HG02852 (cell line): ENCODE measurements around the gene PDE11A.

Source experiments
- ATAC-seq: cut with Tn5 transposase; IDR thresholded peaks from one replicate; pipeline ENCODE4 v1.9.1; 2021; ENCODE audit warnings: mild to moderate bottlenecking, moderate library complexity; ENCODE audit not compliant: unreplicated experiment

PDE11A gene

DNA sequence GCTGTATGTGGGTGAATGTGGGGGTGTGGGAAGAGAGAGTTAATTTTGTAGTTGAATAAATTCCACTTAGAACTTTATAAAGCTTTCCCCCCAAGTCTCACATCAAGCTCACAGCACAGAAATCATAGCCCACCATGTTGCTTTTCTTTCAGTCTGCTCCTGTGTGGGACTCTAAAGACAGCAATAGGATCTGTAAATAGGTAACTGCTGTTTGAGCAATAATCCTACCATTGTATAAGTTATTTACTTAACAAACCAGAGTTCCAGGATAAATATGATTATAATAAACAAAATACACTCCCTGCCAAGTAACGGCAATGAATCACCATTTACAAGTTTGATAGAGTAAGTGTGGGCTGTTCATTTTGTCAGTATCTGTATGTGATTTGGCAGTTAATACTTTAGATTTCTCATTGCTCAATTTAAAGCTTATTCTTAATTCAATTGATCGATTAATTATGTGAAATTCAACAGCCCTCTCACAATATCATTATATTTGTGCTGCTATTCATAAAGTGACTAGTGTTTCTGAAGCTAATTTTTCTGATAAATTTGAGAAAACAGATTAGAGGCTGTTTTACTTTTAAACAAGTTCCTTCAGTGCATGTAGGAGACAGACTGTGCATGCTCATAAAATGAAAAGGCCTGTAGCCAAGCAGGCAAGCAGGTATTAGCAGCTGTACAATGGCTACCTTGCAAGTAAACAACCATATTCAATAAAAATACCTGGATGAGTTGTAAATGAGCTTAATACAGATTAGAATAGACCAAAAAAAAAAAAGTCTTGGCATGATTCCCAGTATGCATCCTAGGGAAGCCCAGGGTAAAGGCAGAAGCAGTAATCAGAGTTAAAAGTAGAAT, 142.7 kb downstream of the PDE11A start:
- no peak for ATAC-seq

DNA sequence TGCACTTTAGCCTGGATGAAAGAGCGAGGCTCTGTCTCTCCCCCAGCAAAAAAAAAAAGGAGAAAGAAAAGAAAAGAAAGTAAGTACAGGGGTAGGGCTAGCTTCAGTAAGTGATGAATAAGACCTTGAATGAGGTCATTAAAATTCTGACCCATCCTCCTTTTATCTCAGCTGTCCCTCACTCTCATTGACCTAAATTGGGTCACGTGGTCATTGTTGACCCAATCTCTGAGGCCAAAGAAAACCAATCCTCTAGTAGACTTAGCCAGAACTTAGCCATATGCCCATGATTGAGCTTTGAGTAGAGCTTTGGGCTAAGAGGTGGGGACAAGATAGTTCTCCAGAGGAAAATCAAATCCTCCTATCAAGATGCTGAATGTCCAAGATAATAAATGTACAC, 149.3 kb downstream of the PDE11A start:
- ATAC-seq = no peak

DNA sequence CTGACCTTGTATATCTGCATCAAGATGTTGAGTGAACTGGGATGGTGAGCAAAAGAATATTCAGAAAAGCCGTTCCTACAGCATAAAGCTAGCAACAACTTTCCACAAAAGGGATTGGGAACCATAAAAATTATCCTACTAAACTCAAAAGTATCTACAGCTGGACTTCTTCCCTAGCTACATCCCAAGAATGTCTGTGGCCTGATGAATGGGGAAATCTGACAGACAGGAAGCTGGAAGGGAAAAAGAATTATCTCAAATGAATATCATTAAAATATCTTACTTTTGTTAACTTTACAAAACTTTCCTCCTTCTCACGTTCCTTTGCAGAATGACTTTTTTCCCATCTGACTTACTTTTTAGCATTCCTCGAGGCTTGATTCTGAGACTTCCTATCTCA, 150.9 kb downstream of the PDE11A start:
- ATAC-seq = no peak

DNA sequence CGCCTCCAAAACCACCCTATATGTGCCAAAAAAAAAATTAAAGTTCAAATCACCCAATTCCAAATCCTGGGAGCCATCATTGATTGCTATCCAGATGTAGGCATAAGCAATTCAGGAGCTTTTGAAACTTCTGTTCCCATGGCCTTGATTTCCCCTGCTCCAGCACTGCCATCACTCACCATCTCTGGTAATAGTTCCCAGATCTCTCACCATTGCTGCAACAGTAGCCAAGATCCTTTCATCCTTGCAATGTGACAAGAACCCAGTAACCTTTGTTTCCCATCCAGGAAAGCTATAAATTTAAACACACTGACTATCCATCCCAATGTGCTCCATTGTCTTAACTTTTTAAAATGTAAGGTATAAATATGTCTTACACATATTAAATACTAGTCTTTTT, 155.4 kb downstream of the PDE11A start:
- no peak for ATAC-seq

DNA sequence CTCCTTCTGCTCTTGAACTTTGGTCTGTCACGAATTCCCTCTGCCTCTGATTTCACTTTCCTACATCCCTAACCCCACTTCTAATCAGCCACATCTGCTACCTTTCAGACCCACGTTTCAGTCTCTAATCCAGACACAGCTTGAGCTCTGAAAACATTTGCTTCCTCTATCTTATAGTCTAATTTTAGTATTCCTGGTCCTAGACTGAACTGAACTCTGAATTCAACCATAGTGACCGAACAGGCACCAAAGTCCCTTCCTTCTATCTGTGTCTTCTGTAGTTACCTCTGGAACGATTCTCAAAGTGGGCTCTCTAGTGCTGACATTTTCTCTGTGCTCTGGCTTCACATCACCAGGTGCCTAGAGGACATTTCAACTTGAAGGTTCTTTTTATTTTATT, 156.2 kb downstream of the PDE11A start:
- ATAC-seq = no peak

DNA sequence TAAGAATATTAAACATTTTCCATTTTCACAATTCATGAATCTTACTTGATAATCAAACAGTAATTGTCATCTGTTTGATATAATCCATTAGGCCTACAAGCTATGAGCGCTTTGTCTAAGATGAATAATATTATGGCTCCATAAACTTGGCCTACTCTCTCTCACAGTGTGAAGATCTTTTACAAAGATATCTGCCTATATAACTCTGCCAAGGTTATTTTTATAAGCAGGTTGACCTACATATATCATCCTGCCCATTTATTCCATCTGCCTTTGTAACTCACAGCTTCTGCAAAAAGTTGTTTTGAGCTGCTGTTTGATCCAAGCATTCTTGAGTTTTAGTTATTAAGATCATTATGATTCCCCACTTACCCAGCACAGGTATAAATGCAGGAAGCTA, 158.3 kb downstream of the PDE11A start:
- ATAC-seq = no peak

DNA sequence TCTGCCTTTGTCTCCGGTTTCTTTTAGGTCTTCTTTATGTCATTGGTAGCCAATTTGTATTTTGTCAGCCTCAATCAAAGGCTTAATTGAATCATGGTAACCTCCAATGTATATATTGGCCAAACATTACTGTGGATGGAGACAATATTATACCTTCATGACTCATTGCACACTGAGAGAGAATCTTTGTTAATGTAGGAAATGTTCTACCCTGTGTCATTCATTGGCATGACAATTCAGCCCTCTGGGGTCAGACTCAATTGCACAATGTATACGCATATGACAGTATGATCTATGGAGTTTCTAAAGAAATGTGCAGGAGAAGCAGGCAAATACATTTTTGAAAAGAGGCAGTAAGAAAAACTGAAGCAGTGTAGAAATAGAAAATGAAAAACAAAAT, 162.6 kb downstream of the PDE11A start:
- ATAC-seq = no peak

DNA sequence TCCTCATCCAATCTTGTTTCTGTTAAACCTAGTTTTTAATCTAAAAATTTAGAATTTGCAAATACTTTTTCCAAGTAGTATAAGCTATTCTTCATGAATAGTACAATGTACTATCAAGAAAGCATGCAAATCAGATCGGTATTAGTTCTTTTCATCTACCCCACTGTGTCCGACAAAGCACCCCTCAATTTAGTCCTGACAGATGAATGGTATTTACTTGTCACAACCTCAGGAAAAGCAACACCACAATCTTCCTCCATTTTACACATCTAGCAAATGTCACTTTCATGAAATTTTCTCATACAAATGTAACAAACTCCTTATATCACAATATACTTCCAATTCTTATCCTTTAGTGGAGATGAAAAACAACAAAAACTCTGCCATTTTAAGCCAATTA, 163.8 kb downstream of the PDE11A start:
- ATAC-seq = no peak

DNA sequence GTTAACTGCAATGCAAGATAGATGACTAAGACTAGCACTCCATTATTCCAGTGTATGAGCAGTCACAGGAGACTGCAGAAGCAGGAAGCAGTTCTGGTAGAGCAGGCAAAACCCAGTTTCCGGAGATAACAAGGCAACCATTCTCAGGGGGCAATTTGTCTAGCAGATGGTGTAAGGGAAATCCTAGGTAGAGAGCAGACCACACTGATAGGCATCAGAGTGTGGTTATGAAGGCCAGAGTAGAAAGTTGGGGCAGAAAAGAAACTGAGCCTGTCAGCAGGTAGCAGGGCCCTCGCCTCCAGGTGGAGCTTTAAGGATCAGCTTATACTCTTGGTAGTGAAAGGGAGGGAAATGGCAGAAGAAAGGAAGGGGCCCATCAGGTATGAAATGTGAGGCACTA, 164.4 kb downstream of the PDE11A start:
- ATAC-seq = no peak

DNA sequence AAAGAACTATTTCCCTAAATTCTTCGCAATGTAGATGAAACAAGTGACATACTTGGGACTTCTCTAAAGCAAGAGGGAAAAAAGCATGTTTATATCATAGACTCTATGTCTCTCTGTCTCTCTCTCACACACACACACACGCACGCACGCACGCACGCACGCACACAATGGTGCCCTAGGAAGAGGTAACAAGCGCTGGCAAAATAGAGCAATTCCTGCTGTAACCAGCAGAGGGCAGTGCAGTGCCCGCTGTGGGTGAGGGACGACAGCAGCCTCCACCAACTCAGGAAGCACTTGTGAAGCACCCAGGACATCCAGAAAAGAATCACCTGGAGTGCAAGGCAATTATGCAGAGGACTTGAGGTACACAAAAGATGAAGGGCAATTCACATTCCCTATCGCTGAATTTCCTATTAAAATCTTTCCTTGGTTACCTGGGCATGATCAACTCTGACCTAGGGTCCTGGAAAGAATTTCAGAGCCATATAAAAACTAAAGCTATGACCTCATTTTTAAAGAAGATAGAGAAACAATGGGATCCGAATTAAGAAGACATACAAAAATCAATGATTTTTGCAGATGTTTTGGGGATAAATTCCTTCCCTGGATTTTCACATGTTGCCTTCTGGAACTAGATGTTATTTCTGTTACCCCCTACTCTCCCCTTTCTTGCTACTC, 166.4 kb downstream of the PDE11A start:
- ATAC-seq = peak; percentile 85

DNA sequence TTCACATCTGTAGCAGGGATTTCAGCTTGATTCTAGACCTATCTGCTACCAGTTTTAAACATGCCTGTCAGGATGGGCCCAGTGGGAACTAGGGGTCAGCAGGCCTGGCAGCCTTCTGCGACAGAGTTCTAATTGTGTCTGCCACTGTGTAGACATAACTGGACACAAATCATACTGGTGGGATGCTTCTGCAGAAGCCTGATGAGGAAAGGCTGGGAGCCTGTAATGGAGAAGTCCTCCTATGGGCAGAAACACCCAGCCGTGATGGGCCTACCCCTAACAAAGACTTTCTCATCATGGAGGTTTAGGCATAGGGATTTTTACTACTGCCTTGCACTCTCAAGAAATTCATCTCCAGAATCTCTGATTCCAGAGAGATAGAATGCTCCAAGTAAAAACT, 166.9 kb downstream of the PDE11A start:
- ATAC-seq = no peak

DNA sequence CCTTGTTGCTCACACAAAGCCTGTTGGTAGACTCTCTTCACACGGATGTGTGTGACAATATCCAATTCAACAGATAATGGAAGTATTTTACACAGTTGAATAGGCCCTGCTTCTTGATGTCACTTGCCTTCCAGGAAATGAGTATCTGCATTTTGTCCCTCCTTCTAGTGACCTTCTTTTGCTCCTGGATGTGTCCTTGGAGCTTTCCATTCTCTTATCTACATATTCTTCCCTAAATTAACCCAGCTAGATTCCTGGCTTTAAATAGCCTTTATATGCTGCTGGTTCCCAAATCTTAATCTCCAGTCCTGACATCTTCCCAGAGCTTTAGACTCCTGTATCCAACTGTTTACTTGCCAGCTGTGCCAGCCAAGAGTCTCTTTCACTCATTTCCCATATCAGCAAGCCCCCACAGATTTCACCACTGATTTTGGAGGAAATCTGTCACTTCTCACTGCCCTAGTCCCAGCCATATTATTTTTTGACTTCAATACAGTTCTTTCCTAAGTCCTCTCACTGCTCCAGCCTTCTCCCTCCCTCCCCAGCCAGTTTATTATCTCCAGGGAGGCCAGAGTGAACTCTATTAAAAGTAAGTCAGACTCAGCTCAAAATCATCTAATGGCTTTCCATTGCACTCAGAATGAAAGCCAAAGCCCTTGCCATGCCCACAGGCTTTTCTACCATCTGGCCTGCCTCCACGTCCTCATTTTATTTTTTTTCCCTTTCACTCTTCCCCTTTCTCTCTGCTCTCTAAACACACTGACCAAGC, 170.0 kb downstream of the PDE11A start:
- ATAC-seq = no peak

DNA sequence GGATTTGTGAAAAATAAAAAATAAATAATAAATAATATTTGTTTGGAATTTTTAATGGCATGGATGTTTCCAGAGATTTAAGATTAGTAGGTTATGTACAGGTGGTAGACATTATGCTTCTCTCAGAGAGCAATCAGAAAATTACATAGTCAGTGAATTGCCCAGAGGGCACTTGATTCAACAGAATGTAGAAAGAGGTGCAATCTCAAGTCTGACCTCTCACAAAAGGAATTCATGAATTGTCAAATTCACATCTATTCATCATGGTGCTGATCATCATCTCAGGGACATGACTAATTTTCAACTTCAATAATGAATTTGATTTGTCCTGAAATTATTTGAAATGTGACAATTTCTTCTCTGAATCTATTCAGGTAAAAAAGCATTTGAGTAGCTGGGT, 172.5 kb downstream of the PDE11A start:
- ATAC-seq = no peak

DNA sequence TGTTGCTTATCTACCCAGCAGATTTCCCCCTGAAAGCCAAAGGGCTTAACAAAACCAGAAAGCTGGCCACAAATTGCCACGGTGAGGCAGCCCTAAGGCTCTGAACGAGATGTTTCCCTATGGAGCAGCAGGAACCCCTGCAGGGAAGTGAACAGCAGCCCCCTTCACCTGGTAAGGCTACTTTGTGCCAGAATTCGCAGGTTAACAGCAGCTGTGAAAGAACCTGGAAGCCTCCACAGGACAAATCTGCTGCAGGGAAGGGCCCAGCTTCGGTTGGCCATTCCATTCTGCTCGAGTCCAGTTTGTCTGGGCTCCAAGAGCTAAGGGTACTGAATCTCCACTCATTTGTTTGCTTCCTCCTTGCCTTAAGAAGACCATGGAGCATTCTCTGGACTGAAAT, 175.3 kb downstream of the PDE11A start:
- ATAC-seq = no peak

DNA sequence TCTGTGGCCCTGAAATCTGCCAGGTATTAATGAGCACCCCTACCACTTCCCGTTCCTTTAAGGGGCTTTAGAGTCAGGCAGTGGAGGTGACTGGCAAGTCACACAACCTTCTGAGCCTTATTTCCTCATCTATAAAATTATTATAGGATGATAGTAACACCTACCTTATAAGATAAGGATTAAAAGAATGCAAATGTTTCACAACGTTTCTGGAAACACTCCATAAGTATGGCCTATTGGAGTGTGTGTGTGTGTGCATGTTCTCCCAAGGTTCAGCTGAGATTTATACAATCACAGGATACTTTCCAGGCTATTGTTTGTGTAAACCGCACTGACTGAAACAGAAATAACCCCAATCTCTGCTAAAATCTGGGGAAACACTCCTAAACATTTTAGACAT, 176.0 kb downstream of the PDE11A start:
- ATAC-seq = no peak

DNA sequence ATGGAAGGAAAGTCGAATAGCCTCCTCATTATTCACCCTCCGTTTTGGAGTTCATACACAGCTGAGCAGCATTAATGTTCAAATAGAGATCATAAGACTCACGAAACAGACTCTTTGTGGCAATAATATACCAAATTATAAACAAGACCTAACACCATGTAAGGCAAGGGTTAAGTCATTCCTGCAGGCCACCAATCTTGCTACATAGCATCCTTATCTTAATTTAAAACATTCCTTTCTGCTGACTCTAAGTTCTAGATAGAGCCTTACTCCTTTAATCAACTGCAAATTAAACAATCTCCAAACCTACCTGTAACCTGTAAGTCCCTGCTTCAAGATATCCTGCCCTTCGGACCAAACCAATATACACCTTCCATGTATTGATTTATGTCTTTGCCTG, 178.0 kb downstream of the PDE11A start:
- no peak for ATAC-seq

DNA sequence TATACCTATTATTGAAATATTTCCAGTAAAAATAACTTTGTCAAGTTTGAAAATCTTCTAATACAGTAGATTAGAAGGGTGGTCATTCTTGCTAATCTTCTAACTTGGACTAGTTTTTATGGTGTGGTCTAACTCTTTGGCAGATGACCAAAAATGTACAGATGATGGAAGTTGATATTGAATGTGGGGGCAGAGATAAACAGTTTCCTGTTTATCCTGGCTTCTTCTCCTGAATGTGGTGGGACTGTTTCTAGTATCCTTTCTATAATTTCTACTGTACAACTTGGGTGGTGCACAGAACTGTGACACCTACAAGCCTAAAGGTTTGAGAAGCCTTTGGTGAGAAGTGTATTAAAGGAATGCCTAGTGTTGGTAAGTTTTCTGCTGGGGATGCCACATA, 178.7 kb downstream of the PDE11A start:
- no peak for ATAC-seq

DNA sequence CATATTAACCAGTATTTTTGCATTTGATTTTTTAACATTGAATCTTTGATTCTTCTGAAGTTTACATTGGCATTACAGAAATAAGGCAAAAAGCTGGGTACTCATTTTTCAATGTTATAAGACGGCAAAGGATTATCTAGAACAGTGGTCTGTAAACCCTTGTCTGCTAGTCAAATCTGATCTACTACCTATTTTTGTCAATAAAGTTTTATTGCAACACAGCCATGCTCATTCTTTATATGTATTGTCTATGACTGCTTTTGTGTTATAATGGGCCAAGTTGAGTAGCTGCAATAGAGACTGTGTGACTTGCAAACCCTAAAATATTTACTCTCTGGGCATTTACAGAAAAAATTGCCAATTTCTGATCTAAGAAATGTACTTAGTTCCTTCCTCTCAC, 181.0 kb downstream of the PDE11A start:
- ATAC-seq = no peak

DNA sequence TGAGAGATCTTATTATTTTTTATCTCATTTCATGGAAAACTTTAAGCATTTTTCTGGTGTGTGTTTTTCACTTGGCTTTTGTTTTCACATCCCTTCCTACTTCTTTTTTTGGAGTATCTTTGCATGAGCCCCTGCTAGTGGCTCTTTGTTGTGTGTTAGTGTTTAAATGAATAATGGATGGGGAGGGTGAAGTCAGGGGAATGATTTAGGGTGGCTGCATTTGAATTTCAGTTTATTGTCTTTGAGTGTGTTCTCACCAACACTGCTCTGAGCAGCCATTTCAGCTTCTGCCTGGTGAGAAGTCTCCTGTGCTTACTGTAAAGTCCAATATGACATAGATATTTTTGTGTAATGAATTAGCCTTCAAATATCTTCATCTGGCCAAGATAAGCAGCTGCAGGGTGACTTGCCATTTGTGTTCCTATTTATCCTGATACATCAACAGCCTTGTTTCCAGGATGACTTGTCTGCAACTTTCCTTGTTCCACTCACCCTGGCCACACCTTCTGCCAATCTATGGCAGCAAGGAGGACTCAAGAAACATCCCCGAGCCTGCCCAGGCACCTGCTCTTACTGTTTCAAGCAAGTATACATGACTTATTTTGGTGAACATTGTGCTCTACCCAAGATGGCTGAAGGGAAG, 182.6 kb downstream of the PDE11A start:
- ATAC-seq = no peak

DNA sequence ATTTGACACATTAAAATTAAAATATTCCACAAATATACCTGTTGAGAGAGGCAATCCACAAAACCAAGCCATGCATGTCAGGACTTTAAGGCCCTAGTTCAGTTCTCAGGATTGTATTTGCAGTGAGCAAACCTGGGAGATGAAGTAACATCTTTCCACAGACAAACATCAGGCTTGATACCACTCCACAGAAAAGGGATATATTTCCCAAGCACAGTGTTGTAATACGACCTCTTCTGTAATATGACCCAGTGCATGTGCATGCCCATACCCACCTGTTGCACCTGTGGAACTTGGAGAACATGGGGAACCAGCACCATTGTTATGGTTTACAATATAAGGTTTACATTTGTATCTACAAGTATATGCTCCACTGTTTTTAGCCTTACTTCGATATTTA, 184.0 kb downstream of the PDE11A start:
- ATAC-seq = no peak

DNA sequence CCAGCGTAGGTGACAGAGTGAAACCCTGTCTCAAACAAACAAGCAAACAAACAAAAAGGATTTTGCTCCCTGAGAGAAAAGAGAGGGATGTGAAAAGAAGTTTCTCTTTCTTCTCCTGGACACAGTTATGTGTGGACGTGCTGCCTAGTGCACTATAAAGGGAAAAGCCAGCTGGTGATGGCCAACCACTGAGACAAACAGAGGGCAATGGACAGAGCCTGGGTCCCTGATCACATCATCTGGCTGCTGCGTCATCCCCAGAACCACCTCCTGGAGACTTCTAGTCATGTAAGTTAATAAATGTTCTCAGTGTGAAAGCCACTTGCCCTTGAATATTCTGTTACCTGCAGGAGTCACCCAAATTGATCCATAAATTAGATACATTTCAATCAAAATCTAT, 184.9 kb downstream of the PDE11A start:
- no peak for ATAC-seq
